ENCODE measurements around the gene SLC7A10. TPM values are rescaled to one million over a fixed set of nuclear protein-coding genes. Genes with fewer than 3 reads are reported as not detected.

SLC7A10 gene
- total RNA-seq (2014; rRNA removed; shearing (Covaris generic)) = not detected in 2 replicates
- not detected in 2 replicates for polyA plus RNA-seq (2014; cell fraction: nucleus; rRNA removed)

GRCh38 chr19:33225458-33225926 is at the start of gene SLC7A10:
SLC7A10 (minus strand) TSS chr19:33225850; CDS start chr19:33225703, 147 bp downstream.
- no peak for DNase-seq (ENCODE audit: extremely low read depth, low read depth)

- DNase-seq (ENCODE audit: extremely low read depth, low read depth) = no peak
Measured at GRCh38 chr19:33274663-33275558, 49.3 kb upstream of the SLC7A10 start.

GRCh38 chr19:33273881-33274662 is 48.4 kb upstream of the SLC7A10 start:
- peak; percentile 7 for DNase-seq (ENCODE audit: extremely low read depth, low read depth)

- DNase-seq (ENCODE audit: extremely low read depth, low read depth) = no peak
Measured at GRCh38 chr19:33273065-33273736, 47.6 kb upstream of the SLC7A10 start.

GRCh38 chr19:33271246-33272021 is 45.8 kb upstream of the SLC7A10 start:
- no peak for DNase-seq (ENCODE audit: extremely low read depth, low read depth)

GRCh38 chr19:33270769-33271168 is 45.1 kb upstream of the SLC7A10 start:
- DNase-seq (ENCODE audit: extremely low read depth, low read depth) = no peak

- no peak for DNase-seq (ENCODE audit: extremely low read depth, low read depth)
Measured at GRCh38 chr19:33269016-33269415, 43.4 kb upstream of the SLC7A10 start.

- DNase-seq (ENCODE audit: extremely low read depth, low read depth) = no peak
Measured at GRCh38 chr19:33268162-33268991, 42.7 kb upstream of the SLC7A10 start.

- no peak for DNase-seq (ENCODE audit: extremely low read depth, low read depth)
Measured at GRCh38 chr19:33267706-33268105, 42.1 kb upstream of the SLC7A10 start.

GRCh38 chr19:33266974-33267484 is 41.4 kb upstream of the SLC7A10 start:
- DNase-seq (ENCODE audit: extremely low read depth, low read depth) = no peak

GRCh38 chr19:33264881-33265445 is 39.3 kb upstream of the SLC7A10 start:
- DNase-seq (ENCODE audit: extremely low read depth, low read depth) = no peak

- DNase-seq (ENCODE audit: extremely low read depth, low read depth) = no peak
Measured at GRCh38 chr19:33263325-33264023, 37.8 kb upstream of the SLC7A10 start.

GRCh38 chr19:33261511-33262189 is 36.0 kb upstream of the SLC7A10 start:
- no peak for DNase-seq (ENCODE audit: extremely low read depth, low read depth)

GRCh38 chr19:33260628-33261418 is 35.2 kb upstream of the SLC7A10 start:
- DNase-seq (ENCODE audit: extremely low read depth, low read depth) = no peak

- DNase-seq (ENCODE audit: extremely low read depth, low read depth) = no peak
Measured at GRCh38 chr19:33259539-33259938, 33.9 kb upstream of the SLC7A10 start.

GRCh38 chr19:33257828-33258227 is 32.2 kb upstream of the SLC7A10 start:
- DNase-seq (ENCODE audit: extremely low read depth, low read depth) = no peak

- DNase-seq (ENCODE audit: extremely low read depth, low read depth) = no peak
Measured at GRCh38 chr19:33256261-33256660, 30.6 kb upstream of the SLC7A10 start.

Measured in NCI-H460 (cell line).